WTC11 (cell line): ENCODE measurements around the gene ZBTB7B. TPM values are rescaled to one million over a fixed set of nuclear protein-coding genes. Genes with fewer than 3 reads are reported as not detected.

Experiments used
- ARID4B ChIP-seq: sonication (generic); formaldehyde crosslinking; IDR thresholded peaks from 2 replicates; pipeline ENCODE4 v1.8.0; 2023; ENCODE audit warnings: missing genetic modification reagents, mild to moderate bottlenecking, borderline replicate concordance
- CDX4 ChIP-seq: fragments of 250-450 bp; sonication (Bioruptor Pico); IDR thresholded peaks from 2 replicates; pipeline ENCODE4 v1.9.0; 2021; ENCODE audit warnings: moderate library complexity, mild to moderate bottlenecking, inconsistent platforms, borderline replicate concordance
- CREB1 ChIP-seq: sonication (generic); formaldehyde crosslinking; IDR thresholded peaks from 2 replicates; pipeline ENCODE4 v1.8.0; 2023; ENCODE audit warnings: mild to moderate bottlenecking, missing genetic modification reagents
- E2F5 ChIP-seq: sonication (generic); formaldehyde crosslinking; IDR thresholded peaks from 2 replicates; pipeline ENCODE4 v1.8.1; 2022; ENCODE audit warnings: mild to moderate bottlenecking, moderate library complexity, missing genetic modification reagents
- ETV6 ChIP-seq: sonication (generic); formaldehyde crosslinking; IDR thresholded peaks from 2 replicates; pipeline ENCODE4 v1.8.1; 2022; ENCODE audit warnings: mild to moderate bottlenecking, missing genetic modification reagents
- GABPB1 ChIP-seq: sonication (generic); formaldehyde crosslinking; IDR thresholded peaks from 2 replicates; pipeline ENCODE4 v1.8.1; 2023; ENCODE audit warnings: mild to moderate bottlenecking, missing genetic modification reagents
- IRF2 ChIP-seq: sonication (generic); formaldehyde crosslinking; IDR thresholded peaks from 2 replicates; pipeline ENCODE4 v1.8.0; 2022; ENCODE audit warnings: low read depth, missing genetic modification reagents, borderline replicate concordance
- KAT7 ChIP-seq: sonication (generic); formaldehyde crosslinking; IDR thresholded peaks from 2 replicates; pipeline ENCODE4 v1.8.1; 2023; ENCODE audit warnings: missing genetic modification reagents, mild to moderate bottlenecking, borderline replicate concordance
- MXD4 ChIP-seq: fragments of 250-450 bp; sonication (Bioruptor Pico); IDR thresholded peaks from 2 replicates; pipeline ENCODE4 v1.8.0; 2021; ENCODE audit warnings: mild to moderate bottlenecking, moderate library complexity, borderline replicate concordance
- NR1H2 ChIP-seq: sonication (generic); formaldehyde crosslinking; IDR thresholded peaks from 2 replicates; pipeline ENCODE4 v1.9.0; 2021; ENCODE audit warnings: mild to moderate bottlenecking, moderate library complexity, missing genetic modification reagents
- ZNF121 ChIP-seq: sonication (generic); formaldehyde crosslinking; IDR thresholded peaks from 2 replicates; pipeline ENCODE4 v1.8.0; 2023; ENCODE audit warnings: missing genetic modification reagents
- ZNF138 ChIP-seq: sonication (generic); formaldehyde crosslinking; conservative IDR thresholded peaks from 2 replicates; pipeline ENCODE4 v1.8.1; 2022; ENCODE audit warnings: mild to moderate bottlenecking, moderate library complexity, missing genetic modification reagents
- ZNF532 ChIP-seq: fragments of 250-450 bp; sonication (Bioruptor Pico); IDR thresholded peaks from 2 replicates; pipeline ENCODE4 v1.9.0; 2021; ENCODE audit warnings: mild to moderate bottlenecking, borderline replicate concordance
- total RNA-seq: library from RNA; stranded (reverse); gene quantifications from 3 replicates; pipeline ENCODE4 v1.2.3, GENCODE V29; 2021
- TF ChIP-seq, protein P1 (sequence below): fragments of 250-450 bp; sonication (Bioruptor Pico); IDR thresholded peaks from 2 replicates; pipeline ENCODE4 v1.9.0; 2021; ENCODE audit warnings: mild to moderate bottlenecking

Gene ZBTB7B
- total RNA-seq, 1 experiment from 2014 or later = 29.8 TPM

- no peak for TF ChIP-seq ZNF138
- TF ChIP-seq GABPB1 = no peak
- TF ChIP-seq, protein P1, sequence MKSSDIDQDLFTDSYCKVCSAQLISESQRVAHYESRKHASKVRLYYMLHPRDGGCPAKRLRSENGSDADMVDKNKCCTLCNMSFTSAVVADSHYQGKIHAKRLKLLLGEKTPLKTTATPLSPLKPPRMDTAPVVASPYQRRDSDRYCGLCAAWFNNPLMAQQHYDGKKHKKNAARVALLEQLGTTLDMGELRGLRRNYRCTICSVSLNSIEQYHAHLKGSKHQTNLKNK (CRISPR knock-in tag) = no peak
- TF ChIP-seq CDX4 (CRISPR knock-in tag) = no peak
- TF ChIP-seq ARID4B (CRISPR knock-in tag) = 0 out of 2 replicates have a peak, but pooled peaks have one; percentile 58
- no peak for TF ChIP-seq NR1H2
- TF ChIP-seq MXD4 (CRISPR knock-in tag) = no peak
- 0 out of 2 replicates have a peak, but pooled peaks have one; percentile 69 for TF ChIP-seq ETV6
- no peak for TF ChIP-seq ZNF532 (CRISPR knock-in tag)
- TF ChIP-seq E2F5 (CRISPR knock-in tag) = peak; percentile 85
- TF ChIP-seq IRF2 (CRISPR knock-in tag) = no peak
- no peak for TF ChIP-seq ZNF121 (CRISPR knock-in tag)
- no peak for TF ChIP-seq KAT7 (CRISPR knock-in tag)
- no peak for TF ChIP-seq CREB1 (CRISPR knock-in tag)
- TF ChIP-seq, all 79 proteins: peak for 12
Observed at GRCh38 chr1:154982897-154983648, 19.5 kb upstream of the ZBTB7B start, which contains the start of gene FLAD1 (continued).
